Measurements from ENCODE around the gene TRPM4. TPM values are rescaled to one million over a fixed set of nuclear protein-coding genes. Genes with fewer than 3 reads are reported as not detected.

The TRPM4 gene
- total and polyA plus RNA-seq, 2 of the 13 experiments (the other 11 are each of a cell fraction or from before 2014, with no cell fraction given): 1.9 to 4.3 TPM

- peak; percentile 73 for TF ChIP-seq RBFOX2 (IDR thresholded peaks at IDR 0.05; ENCODE audit: low read depth, low read length)
- 0 out of 2 replicates have a peak, but pooled peaks have one; percentile 7 for TF ChIP-seq ZC3H13 (CRISPR knock-in tag; IDR thresholded peaks at IDR 0.05)
- TF ChIP-seq NFAT5 (CRISPR knock-in tag; IDR thresholded peaks at IDR 0.05): peak; percentile 88
- TF ChIP-seq, protein P1, sequence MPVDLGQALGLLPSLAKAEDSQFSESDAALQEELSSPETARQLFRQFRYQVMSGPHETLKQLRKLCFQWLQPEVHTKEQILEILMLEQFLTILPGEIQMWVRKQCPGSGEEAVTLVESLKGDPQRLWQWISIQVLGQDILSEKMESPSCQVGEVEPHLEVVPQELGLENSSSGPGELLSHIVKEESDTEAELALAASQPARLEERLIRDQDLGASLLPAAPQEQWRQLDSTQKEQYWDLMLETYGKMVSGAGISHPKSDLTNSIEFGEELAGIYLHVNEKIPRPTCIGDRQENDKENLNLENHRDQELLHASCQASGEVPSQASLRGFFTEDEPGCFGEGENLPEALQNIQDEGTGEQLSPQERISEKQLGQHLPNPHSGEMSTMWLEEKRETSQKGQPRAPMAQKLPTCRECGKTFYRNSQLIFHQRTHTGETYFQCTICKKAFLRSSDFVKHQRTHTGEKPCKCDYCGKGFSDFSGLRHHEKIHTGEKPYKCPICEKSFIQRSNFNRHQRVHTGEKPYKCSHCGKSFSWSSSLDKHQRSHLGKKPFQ (CRISPR knock-in tag; IDR thresholded peaks at IDR 0.05; ENCODE audit: insufficient replicate concordance): peak; percentile 92
- TF ChIP-seq SPEN (CRISPR knock-in tag; IDR thresholded peaks at IDR 0.05; ENCODE audit: low read depth): peak; percentile 36; the same call in 1 of the 2 replicates
- TF ChIP-seq, protein P2, sequence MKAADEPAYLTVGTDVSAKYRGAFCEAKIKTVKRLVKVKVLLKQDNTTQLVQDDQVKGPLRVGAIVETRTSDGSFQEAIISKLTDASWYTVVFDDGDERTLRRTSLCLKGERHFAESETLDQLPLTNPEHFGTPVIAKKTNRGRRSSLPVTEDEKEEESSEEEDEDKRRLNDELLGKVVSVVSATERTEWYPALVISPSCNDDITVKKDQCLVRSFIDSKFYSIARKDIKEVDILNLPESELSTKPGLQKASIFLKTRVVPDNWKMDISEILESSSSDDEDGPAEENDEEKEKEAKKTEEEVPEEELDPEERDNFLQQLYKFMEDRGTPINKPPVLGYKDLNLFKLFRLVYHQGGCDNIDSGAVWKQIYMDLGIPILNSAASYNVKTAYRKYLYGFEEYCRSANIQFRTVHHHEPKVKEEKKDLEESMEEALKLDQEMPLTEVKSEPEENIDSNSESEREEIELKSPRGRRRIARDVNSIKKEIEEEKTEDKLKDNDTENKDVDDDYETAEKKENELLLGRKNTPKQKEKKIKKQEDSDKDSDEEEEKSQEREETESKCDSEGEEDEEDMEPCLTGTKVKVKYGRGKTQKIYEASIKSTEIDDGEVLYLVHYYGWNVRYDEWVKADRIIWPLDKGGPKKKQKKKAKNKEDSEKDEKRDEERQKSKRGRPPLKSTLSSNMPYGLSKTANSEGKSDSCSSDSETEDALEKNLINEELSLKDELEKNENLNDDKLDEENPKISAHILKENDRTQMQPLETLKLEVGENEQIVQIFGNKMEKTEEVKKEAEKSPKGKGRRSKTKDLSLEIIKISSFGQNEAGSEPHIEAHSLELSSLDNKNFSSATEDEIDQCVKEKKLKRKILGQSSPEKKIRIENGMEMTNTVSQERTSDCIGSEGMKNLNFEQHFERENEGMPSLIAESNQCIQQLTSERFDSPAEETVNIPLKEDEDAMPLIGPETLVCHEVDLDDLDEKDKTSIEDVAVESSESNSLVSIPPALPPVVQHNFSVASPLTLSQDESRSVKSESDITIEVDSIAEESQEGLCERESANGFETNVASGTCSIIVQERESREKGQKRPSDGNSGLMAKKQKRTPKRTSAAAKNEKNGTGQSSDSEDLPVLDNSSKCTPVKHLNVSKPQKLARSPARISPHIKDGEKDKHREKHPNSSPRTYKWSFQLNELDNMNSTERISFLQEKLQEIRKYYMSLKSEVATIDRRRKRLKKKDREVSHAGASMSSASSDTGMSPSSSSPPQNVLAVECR (CRISPR knock-in tag; IDR thresholded peaks at IDR 0.05; ENCODE audit: borderline replicate concordance): peak; percentile 77; the same call in 1 of the 2 replicates
- TF ChIP-seq ZNF589 (CRISPR knock-in tag; conservative IDR thresholded peaks at IDR 0.05): peak; percentile 83
- TF ChIP-seq ZNF550 (CRISPR knock-in tag; IDR thresholded peaks at IDR 0.05; ENCODE audit: borderline replicate concordance): 0 out of 2 replicates have a peak, but pooled peaks have one; percentile 38
- 0 out of 2 replicates have a peak, but pooled peaks have one; percentile 38 for TF ChIP-seq FOXJ3 (CRISPR knock-in tag; IDR thresholded peaks at IDR 0.05; ENCODE audit: borderline replicate concordance)
- TF ChIP-seq MTA1 (CRISPR knock-in tag; IDR thresholded peaks at IDR 0.05; ENCODE audit: borderline replicate concordance): peak; percentile 74
- no peak; the same call in none of the 2 replicates for TF ChIP-seq ZMAT3 (CRISPR knock-in tag; conservative IDR thresholded peaks at IDR 0.05)
- TF ChIP-seq ZNF772 (CRISPR knock-in tag; IDR thresholded peaks at IDR 0.05): peak; percentile 93
- 0 out of 2 replicates have a peak, but pooled peaks have one; percentile 77 for TF ChIP-seq ZNF101 (CRISPR knock-in tag; IDR thresholded peaks at IDR 0.05; ENCODE audit: borderline replicate concordance, low read depth)
- TF ChIP-seq ZFP36L1 (CRISPR knock-in tag; IDR thresholded peaks at IDR 0.05): 0 out of 2 replicates have a peak, but pooled peaks have one; percentile 28
- peak; percentile 73 for TF ChIP-seq POLR2AphosphoS5 (IDR thresholded peaks at IDR 0.05; ENCODE audit: low read depth, low read length)
- peak; percentile 68 for TF ChIP-seq ZFY (CRISPR knock-in tag; IDR thresholded peaks at IDR 0.05)
- TF ChIP-seq CBX1 (IDR thresholded peaks at IDR 0.05; ENCODE audit: low read depth): no peak
These were observed 7.3 kb upstream of the TRPM4 start (continued) for GRCh38 chr19:49150106-49150943.

Data from HepG2 (cell line).